NCI-H82 treated with DMSO at 0.1 percent for 48 hours (cell line): ENCODE results near the gene EXOSC7.
"Not testable (repeated sequence)": the region's sequence is repeated elsewhere in the genome, so short reads cannot be mapped to it uniquely, and the experiment has no call there.

ENCODE experiments used
- DNase-seq: peaks from one replicate; lab custom pipeline; 2025; ENCODE audit not compliant: unreplicated experiment; lab: John Stamatoyannopoulos, UW

EXOSC7 gene

GRCh38 chr3:45053805-45054195 is 77.8 kb downstream of the EXOSC7 start:
- not testable (repeated sequence) for DNase-seq

GRCh38 chr3:45054196-45054857 is 78.3 kb downstream of the EXOSC7 start:
- DNase-seq: no peak

- no peak for DNase-seq
Observed at GRCh38 chr3:45055032-45055410, 79.0 kb downstream of the EXOSC7 start.

- DNase-seq: no peak
Observed at GRCh38 chr3:45055411-45056143, 79.5 kb downstream of the EXOSC7 start.

GRCh38 chr3:45056608-45057301 is 80.7 kb downstream of the EXOSC7 start:
- no peak for DNase-seq

- DNase-seq: no peak
Observed at GRCh38 chr3:45057557-45057956, 81.5 kb downstream of the EXOSC7 start.

GRCh38 chr3:45059132-45059531 is 83.1 kb downstream of the EXOSC7 start:
- no peak for DNase-seq

GRCh38 chr3:45060165-45060892 is 84.3 kb downstream of the EXOSC7 start:
- no peak for DNase-seq
